Esophagus squamous epithelium (tissue), 5 donors: ENCODE measurements around the gene LPXN. TPM values are rescaled to one million over a fixed set of nuclear protein-coding genes. Genes with fewer than 3 reads are reported as not detected.

Source experiments
- DNase-seq: peaks from one replicate; lab custom pipeline; 2025; lab: John Stamatoyannopoulos, UW
- H3K27ac ChIP-seq, 4 donors: fragments of 200-600 bp; sonication (generic); one replicate each; pipeline ENCODE4 v1.5.1; 2016 to 2019; ENCODE audit warnings: mild to moderate bottlenecking in 1 of 4
- H3K27me3 ChIP-seq, 4 donors: fragments of 200-600 bp; sonication (generic); 1 replicate in 3 of 4; 2 replicates in 1 of 4; pipeline versions ENCODE4 v1.5.1 to v1.6.0; 2017 to 2021; ENCODE audit warnings: antibody characterized with exemption in 1 of 4
- H3K36me3 ChIP-seq, 3 donors: fragments of 200-600 bp; sonication (generic); one replicate each; pipeline ENCODE4 v1.5.1; 2016 to 2019
- H3K4me1 ChIP-seq, 3 donors: fragments of 200-600 bp; sonication (generic); one replicate each; pipeline ENCODE4 v1.5.1; 2017 to 2019
- H3K4me3 ChIP-seq, 4 donors: fragments of 200-600 bp; sonication (generic); 1 replicate in 3 of 4; 2 replicates in 1 of 4; pipeline ENCODE4 v1.5.1; 2016 to 2019; ENCODE audit warnings: mild to moderate bottlenecking in 2 of 4, moderate library complexity in 1 of 4
- H3K9me3 ChIP-seq, 3 donors: fragments of 200-600 bp; sonication (generic); one replicate each; pipeline ENCODE4 v1.5.1; 2016 to 2019
- CTCF ChIP-seq, 6 experiments: fragments of 450-650 bp in 4 of 6; fragments of 200-600 bp in 2 of 6; sonication (generic) in 2 of 6; IDR thresholded peaks; one replicate each; pipeline ENCODE4 v1.5.1; 2016 to 2019; ENCODE audit warnings: antibody characterized with exemption in 6 of 6, mild to moderate bottlenecking in 4 of 6, moderate library complexity in 4 of 6
- POLR2A ChIP-seq, 4 donors: fragments of 450-650 bp; IDR thresholded peaks; one replicate each; pipeline ENCODE4 v1.6.1; 2017; ENCODE audit warnings: antibody characterized with exemption in 4 of 4, mild to moderate bottlenecking in 4 of 4, moderate library complexity in 3 of 4
- WGBS, 2 donors: methylation state at CpG; one replicate each; pipeline ENCODE4 v1.1.5; 2018; 5-methylcytosine and 5-hydroxymethylcytosine counted together
- intact Hi-C: fragments of 100-400 bp; cut with DNase I; formaldehyde crosslinking; loops from one replicate; pipeline ENCODE4 v1.15.0; 2022
- total RNA-seq, 4 donors: library from RNA; depleted of rRNA; stranded (reverse); fragments of >200 nt; gene quantifications; one replicate each; pipeline ENCODE4 v1.1.0, GENCODE V29; 2016
- donor health status: DM: yes; HTN: yes; CAD: no.

LPXN gene
- 10 to 100 TPM in 1 of 4 donors, 1 to 10 TPM in 3; 1.7 to 12.4 (median 4.4) TPM for total RNA-seq

GRCh38 chr11:58575377-58576020, at the start of gene LPXN:
Gene LPXN, minus strand, starts transcription at chr11:58575856. Its CDS starts 84 bp downstream, at chr11:58575772.
- intact Hi-C loops, result no loop called here
- H3K4me3 ChIP-seq, result peak within 1 kb of the TSS in 3 of 4 donors; percentile 10 to 38 (median 31)

GRCh38 chr11:58625086-58625485, 49.4 kb upstream of the LPXN start:
- TF ChIP-seq CTCF (IDR thresholded peaks at IDR 0.05), result no peak
- TF ChIP-seq POLR2A (IDR thresholded peaks at IDR 0.05), result no peak
- peak overlapping the region in 1 of 4 donors; percentile 40 for H3K27ac ChIP-seq
- H3K4me3 ChIP-seq, result no peak overlapping the region
- H3K36me3 ChIP-seq, result peaks cover 0 to 61% (median 6%) of the 10 kb centered on the region in 3 donors
- no peak for DNase-seq
- H3K4me1 ChIP-seq, result peaks cover 0 to 33% (median 6%) of the 10 kb centered on the region in 3 donors
- WGBS, 2 donors, result 90 to 98% methylated on average over 4 of the region's 4 CpGs
- intact Hi-C loops, result no loop called here
- H3K27me3 ChIP-seq, result no peaks in the 10 kb centered on the region
- no peaks in the 10 kb centered on the region for H3K9me3 ChIP-seq

More at GRCh38 chr11:58575377-58576020, at the start of gene LPXN:
- WGBS, 2 donors, result 53% methylated on average over 6 of the region's 6 CpGs
- H3K27ac ChIP-seq, result peak within 1 kb of the TSS; percentile 95 to 100 (median 100)
- H3K36me3 ChIP-seq, result peaks cover 0 to 1% (median 0%) of the 10 kb centered on the region in 3 donors
- no peaks in the 10 kb centered on the region for H3K27me3 ChIP-seq
- H3K4me1 ChIP-seq, result peaks cover 16 to 59% (median 52%) of the 10 kb centered on the region in 3 donors
- TF ChIP-seq CTCF (IDR thresholded peaks at IDR 0.05), result no peak
- peak in 1 of 4 donors; percentile 58 for TF ChIP-seq POLR2A (IDR thresholded peaks at IDR 0.05)
- H3K9me3 ChIP-seq, result no peaks in the 10 kb centered on the region
- no peak for DNase-seq

DNA sequence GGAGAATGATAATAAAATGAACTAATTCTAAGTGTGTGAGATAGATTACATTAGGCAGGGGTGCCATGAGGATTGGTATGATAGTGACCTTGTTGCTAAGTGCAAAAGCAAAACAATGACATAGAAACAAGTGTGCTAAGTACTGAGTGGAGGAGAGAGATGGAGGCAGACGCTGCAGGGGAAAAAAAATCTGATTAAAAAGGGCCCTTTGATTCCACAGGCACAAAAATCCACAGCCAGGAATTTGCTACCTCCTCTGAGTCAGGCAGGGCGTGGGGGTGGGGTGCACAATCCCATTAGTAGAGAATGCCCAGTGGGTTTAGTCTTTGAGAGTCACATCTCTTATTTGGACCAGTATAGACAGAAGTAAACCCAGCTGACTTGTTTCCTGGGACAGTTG, 46.7 kb upstream of the LPXN start, which contains the start of gene CNTF:
Gene CNTF, plus strand, starts transcription at position 322 of the 400 bp plus-strand sequence. CDS start 88 bp downstream, outside the sequence.
- no peak within 1 kb of the TSS for H3K4me3 ChIP-seq
- TF ChIP-seq POLR2A (IDR thresholded peaks at IDR 0.05) (no peak), CTCF (IDR thresholded peaks at IDR 0.05) (no peak)
- no peak for DNase-seq
- H3K27me3 ChIP-seq, result no peaks in the 10 kb centered on the region
- peaks cover 0 to 22% (median 2%) of the 10 kb centered on the region in 3 donors for H3K4me1 ChIP-seq
- peaks cover 9 to 89% (median 13%) of the 10 kb centered on the region in 3 donors for H3K36me3 ChIP-seq
- 55 to 63% methylated on average over 2 of the region's 2 CpGs for WGBS, 2 donors
- H3K9me3 ChIP-seq, result no peaks in the 10 kb centered on the region
- H3K27ac ChIP-seq, result peak within 1 kb of the TSS in 1 of 4 donors; percentile 1
- intact Hi-C loops, result no loop called here

GRCh38 chr11:58621586-58622262, 46.1 kb upstream of the LPXN start:
- Histone ChIP-seq H3K4me3 (no peak overlapping the region), H3K4me1 (peaks cover 0 to 22% (median 0%) of the 10 kb centered on the region in 3 donors), H3K27ac (peak overlapping the region in 1 of 4 donors; percentile 1), H3K9me3 (no peaks in the 10 kb centered on the region), H3K36me3 (peaks cover 12 to 95% (median 16%) of the 10 kb centered on the region in 3 donors), H3K27me3 (no peaks in the 10 kb centered on the region)
- TF ChIP-seq POLR2A (IDR thresholded peaks at IDR 0.05) (no peak), CTCF (IDR thresholded peaks at IDR 0.05) (no peak)
- intact Hi-C loops, result no loop called here
- WGBS, 2 donors, result 54 to 56% methylated on average over 4 of the region's 4 CpGs
- DNase-seq, result no peak
